Measurements from ENCODE around the gene AGGF1. TPM values are rescaled to one million over a fixed set of nuclear protein-coding genes. Genes with fewer than 3 reads are reported as not detected.

Gene AGGF1
- total RNA-seq, 1 donor from 2014 or later = 15.7 TPM

GRCh38 chr5:77082280-77082679, 52.1 kb downstream of the AGGF1 start:
- DNase-seq = no peak
- H3K4me3 Mint-ChIP-seq (ENCODE audit: unreplicated experiment) = no peak overlapping the region
- peaks cover 21% of the 10 kb centered on the region for H3K9me3 Mint-ChIP-seq (ENCODE audit: unreplicated experiment)
- peaks cover 10% of the 10 kb centered on the region for H3K4me1 Mint-ChIP-seq (ENCODE audit: low read depth, unreplicated experiment)
- no peaks in the 10 kb centered on the region for H3K36me3 Mint-ChIP-seq (ENCODE audit: unreplicated experiment)
- H3K27ac Mint-ChIP-seq (ENCODE audit: unreplicated experiment) = no peak overlapping the region
- peaks cover 4% of the 10 kb centered on the region for H3K27me3 Mint-ChIP-seq (ENCODE audit: unreplicated experiment)
- no peak for TF ChIP-seq CTCF (IDR thresholded peaks at IDR 0.05; ENCODE audit: partially characterized antibody, unreplicated experiment)

DNA sequence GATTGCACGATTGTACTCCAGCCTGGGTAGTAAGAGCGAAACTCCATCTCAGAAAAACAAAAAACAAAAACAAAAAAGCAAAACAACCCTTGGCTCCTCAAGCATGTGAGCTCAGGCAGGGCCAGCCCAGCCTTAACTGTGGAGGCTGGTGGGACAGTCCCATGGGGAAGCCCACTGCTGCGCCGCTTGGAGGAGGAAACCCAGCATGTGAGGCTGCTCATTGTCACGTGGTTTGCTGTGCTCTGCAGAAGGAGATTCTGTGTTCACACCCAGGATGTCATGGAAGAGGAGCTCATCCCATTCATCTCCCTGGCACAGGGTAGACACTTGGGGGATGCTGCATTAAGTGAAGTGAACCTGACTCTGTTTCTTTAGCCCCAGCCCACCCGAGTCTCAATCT, 52.9 kb downstream of the AGGF1 start:
- Mint-ChIP-seq H3K27ac (ENCODE audit: unreplicated experiment) (no peak overlapping the region), H3K27me3 (ENCODE audit: unreplicated experiment) (peaks cover under 1% of the 10 kb centered on the region), H3K9me3 (ENCODE audit: unreplicated experiment) (peaks cover 17% of the 10 kb centered on the region), H3K4me3 (ENCODE audit: unreplicated experiment) (no peak overlapping the region), H3K36me3 (ENCODE audit: unreplicated experiment) (no peaks in the 10 kb centered on the region), H3K4me1 (ENCODE audit: low read depth, unreplicated experiment) (peaks cover 7% of the 10 kb centered on the region)
- DNase-seq = no peak
- TF ChIP-seq CTCF (IDR thresholded peaks at IDR 0.05; ENCODE audit: partially characterized antibody, unreplicated experiment) = no peak

- no peak for DNase-seq
- no peaks in the 10 kb centered on the region for H3K27me3 Mint-ChIP-seq (ENCODE audit: unreplicated experiment)
- H3K36me3 Mint-ChIP-seq (ENCODE audit: unreplicated experiment) = peaks cover 4% of the 10 kb centered on the region
- peaks cover 19% of the 10 kb centered on the region for H3K9me3 Mint-ChIP-seq (ENCODE audit: unreplicated experiment)
- H3K4me3 Mint-ChIP-seq (ENCODE audit: unreplicated experiment) = peak overlapping the region; percentile 98
- TF ChIP-seq CTCF (IDR thresholded peaks at IDR 0.05; ENCODE audit: partially characterized antibody, unreplicated experiment) = no peak
- peak overlapping the region; percentile 99 for H3K27ac Mint-ChIP-seq (ENCODE audit: unreplicated experiment)
- peaks cover 4% of the 10 kb centered on the region for H3K4me1 Mint-ChIP-seq (ENCODE audit: low read depth, unreplicated experiment)
Observed at GRCh38 chr5:77086368-77086688, 56.1 kb downstream of the AGGF1 start.

- peak within 1 kb of the TSS; percentile 99 for H3K27ac Mint-ChIP-seq (ENCODE audit: unreplicated experiment)
- peaks cover 4% of the 10 kb centered on the region for H3K4me1 Mint-ChIP-seq (ENCODE audit: low read depth, unreplicated experiment)
Observed at GRCh38 chr5:77086689-77087483, 56.7 kb downstream of the AGGF1 start, which contains the start of gene ZBED3. TSS of gene ZBED3 (minus strand) at chr5:77087285. CDS start at chr5:77077878, 9,407 bp downstream.

More at GRCh38 chr5:77086689-77087483, 56.7 kb downstream of the AGGF1 start, which contains the start of gene ZBED3:
- H3K4me3 Mint-ChIP-seq (ENCODE audit: unreplicated experiment) = peak within 1 kb of the TSS; percentile 98
- DNase-seq = peak; percentile 68
- H3K9me3 Mint-ChIP-seq (ENCODE audit: unreplicated experiment) = peaks cover 18% of the 10 kb centered on the region
- peak; percentile 21 for TF ChIP-seq CTCF (IDR thresholded peaks at IDR 0.05; ENCODE audit: partially characterized antibody, unreplicated experiment)
- peaks cover 4% of the 10 kb centered on the region for H3K36me3 Mint-ChIP-seq (ENCODE audit: unreplicated experiment)
- no peaks in the 10 kb centered on the region for H3K27me3 Mint-ChIP-seq (ENCODE audit: unreplicated experiment)

All from glutamatergic neuron (in vitro differentiated cells).